NK-92 treated with Interleukin-12 subunit alpha and Interleukin-12 subunit beta, amount 100 ng/mL, for 24 hours (cell line): ENCODE data around the gene MRPL48.
"Not testable (repeated sequence)": the region's sequence is repeated elsewhere in the genome, so short reads cannot be mapped to it uniquely, and the experiment has no call there.

Source experiments
- DNase-seq: peaks from one replicate; lab custom pipeline; 2025; lab: John Stamatoyannopoulos, UW

The MRPL48 gene

DNA sequence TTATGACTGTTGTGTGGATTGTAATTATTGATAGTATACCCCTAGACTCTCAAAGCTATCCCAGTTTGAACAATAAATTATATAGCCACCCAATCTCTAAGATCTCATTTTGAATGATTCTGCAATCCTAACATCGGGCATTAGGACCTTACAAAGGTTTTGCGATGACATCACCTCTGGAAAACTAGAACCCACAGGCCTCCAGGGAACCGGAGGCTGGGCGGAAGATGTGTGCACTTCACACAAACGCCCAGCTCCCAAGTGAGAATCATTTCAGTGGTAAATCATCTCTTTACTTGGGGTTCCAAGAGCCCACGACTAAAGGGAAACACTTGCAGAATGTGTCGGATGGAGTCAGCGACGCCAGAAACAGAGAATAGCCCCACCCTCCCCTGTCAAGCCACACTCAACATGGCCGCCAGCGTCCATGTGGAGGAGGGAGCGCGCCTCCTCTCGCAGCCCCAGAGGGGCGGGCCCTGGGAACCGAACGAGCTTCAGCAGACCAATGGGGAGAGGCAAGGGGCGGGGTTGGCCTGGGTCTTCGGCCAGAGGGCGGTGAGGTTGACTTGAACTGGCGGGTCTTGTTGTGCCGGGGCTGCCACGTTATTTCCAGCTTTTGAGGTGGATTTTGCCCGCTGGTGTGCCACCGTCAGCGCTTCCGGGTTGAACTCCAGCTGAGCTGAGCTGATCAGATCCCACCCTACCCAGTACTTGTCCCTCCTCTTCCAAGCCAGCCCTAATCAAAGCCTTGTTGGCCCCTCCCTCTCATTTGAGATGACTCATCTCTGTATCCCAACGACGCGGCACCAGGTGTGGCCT is 8.4 kb upstream of the MRPL48 start:
- DNase-seq = peak; percentile 97

DNA sequence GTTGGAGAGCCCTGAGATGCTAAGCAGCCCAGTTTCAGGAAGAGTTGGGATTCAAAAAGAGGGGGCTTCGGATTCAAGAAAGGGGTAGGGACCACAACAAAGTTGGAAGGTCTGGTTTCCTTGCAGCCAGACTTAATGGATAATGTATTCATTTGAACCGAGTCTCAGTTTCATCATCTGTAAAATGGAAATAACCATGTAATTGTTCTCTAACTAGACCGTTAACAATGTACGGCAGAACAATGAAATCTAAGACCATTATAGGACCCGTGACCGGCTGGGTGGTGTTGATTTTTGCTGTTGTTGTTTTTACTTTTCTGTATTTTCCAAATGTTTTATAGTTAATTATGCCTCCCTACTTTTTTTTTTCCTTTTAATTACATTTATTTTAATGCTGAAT is 6.4 kb upstream of the MRPL48 start:
- no peak for DNase-seq

DNA sequence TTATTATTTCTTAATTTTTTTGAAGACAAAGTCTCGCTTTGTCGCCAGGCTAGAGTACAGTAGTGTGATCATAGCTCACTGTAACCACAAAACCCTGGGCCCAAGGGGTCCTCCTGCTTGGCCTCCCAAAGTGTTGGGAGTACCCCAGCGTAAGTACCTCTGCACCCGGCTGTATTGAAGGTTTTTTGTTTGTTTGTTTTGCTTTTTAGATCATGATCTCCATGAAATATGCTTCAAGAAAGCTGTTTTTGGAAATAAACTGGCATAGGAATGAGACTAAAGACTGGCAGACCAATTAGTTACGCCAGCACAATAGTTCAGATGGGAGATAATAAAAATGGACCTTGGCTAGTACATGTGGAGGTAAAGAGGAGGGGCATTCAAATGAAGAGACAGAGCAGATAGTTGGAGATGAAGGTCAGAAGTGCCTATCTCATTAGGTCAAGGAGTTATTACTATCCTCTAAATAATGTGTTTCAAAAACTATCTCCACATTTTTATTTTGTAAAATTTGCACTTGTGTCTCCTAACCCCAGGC is 4.1 kb upstream of the MRPL48 start:
- DNase-seq = no peak

DNA sequence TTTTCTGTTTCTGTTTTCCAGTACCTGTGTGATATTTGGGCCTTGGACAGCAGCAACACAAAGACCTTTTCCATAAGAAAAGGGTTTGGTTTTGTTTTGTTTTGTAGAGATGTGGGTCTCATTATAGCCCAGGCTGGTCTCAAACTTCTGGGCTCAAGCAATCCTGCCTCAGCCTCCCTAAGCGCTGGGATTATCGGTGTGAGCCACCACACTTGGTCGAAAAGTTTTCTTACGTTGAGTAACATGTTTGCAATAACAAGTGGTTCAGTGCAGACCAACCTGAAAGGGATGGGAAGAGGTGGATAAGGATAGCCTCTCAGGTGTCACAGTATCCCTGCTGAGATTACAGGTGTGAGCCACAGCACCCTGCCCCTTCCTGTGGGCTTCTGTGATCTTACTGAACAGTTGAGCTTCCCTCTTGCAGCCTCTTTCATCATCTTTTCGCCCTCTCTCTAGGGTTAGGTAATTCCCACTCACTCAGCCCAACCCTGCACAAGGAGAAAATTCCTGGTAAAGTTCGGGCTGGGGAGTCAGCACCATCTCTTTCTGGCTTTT is 3.5 kb upstream of the MRPL48 start:
- peak; percentile 25 for DNase-seq

DNA sequence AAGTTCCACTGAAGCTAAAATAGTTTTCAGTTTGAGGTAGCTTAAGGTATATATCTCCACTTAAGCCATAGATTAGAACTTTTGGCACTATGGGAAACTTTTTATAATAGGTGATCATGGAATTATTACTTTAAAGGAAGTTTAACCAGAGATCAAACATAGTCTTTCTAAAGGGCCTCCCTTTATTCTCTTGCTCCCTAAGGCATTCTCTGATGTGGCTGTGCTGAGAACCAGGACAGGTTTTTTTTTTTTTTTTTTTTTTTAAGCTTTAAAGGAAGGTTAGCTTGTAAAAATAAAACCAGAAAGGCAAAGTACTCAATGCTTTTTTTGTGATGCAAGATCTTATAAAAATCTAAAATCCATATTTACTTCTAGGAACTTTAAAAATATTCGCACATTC is 2.9 kb upstream of the MRPL48 start:
- no peak for DNase-seq

DNA sequence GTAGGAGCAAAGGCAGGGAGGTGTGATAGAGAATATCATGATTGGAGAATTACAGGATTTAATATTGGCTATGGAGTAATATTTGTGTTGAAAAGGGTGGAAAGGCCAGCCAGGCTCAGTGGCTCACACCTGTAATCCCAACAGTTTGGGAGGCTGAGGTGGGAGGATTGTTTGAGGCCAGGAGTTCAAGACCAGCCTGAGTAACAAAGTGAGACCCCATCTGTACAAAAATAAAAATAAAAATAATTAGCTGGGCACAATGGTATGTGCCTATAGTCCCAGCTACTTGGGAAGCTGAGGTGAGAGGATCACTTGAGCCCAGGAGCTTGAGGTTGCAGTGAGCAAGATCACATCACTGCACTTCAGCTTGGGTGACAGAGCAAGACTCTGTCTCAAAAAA is 2.2 kb upstream of the MRPL48 start:
- DNase-seq = not testable (repeated sequence)

DNA sequence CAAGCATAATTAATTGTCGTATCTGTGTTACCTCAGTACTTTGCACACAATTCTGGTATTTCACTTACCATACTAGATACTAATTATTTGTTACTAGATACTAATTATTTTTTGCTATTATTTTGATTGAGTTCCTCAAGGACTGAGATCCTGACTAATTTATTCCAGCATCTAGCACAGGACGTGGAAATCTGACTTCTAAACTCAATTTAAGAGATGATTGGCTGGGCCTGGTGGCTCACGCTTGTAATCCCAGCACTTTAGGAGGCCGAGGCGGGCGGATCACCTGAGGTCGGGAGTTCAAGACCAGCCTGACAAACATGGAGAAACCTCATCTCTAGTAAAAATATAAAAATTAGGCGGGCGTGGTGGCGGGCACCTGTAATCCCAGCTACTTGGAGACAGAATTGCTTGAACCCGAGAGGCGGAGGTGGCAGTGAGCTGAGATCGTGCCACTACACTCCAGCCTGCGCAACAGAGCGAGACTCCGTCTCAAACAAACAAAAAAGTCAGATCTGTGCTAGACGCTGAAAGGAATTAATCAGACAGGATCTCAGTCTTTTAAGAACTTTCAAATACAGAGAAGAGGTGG is 527 bp upstream of the MRPL48 start:
- no peak for DNase-seq

DNA sequence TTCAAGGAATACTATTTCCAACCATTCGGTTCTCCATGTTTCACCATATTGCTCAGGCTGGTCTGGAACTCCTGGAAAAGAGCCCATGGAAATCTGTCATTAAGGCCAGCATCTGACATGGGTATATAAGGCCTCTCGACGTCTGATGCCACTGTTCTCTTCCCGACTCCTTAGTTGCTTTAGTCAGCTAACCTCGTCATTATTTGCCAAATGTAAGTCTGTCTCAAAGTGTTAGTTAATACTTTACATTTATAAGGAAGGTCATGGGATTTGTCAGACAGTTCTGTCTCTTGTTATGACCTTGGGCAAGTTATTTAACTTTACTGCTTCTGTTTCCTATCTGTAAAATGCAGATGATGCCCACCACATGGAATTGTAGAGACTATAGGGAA is 1.6 kb downstream of the MRPL48 start:
- no peak for DNase-seq

DNA sequence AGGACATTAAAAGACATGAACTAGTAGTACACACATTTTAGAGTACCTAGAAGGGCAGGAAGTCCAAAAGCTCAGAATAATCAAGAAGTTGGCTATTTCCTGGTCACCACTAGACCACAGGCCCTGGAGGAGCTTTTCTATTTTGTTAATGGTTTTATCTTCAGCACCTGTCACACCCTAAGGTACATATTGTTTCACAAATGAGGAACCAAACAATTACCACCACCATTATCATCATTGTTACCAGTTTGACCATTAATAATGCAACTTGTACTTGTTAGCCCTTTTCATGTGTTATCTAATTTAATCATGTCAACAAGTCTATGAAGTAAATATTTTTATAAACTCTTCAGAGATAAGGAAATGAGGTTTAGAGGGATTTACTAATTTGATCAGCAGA is 4.9 kb downstream of the MRPL48 start:
- no peak for DNase-seq

DNA sequence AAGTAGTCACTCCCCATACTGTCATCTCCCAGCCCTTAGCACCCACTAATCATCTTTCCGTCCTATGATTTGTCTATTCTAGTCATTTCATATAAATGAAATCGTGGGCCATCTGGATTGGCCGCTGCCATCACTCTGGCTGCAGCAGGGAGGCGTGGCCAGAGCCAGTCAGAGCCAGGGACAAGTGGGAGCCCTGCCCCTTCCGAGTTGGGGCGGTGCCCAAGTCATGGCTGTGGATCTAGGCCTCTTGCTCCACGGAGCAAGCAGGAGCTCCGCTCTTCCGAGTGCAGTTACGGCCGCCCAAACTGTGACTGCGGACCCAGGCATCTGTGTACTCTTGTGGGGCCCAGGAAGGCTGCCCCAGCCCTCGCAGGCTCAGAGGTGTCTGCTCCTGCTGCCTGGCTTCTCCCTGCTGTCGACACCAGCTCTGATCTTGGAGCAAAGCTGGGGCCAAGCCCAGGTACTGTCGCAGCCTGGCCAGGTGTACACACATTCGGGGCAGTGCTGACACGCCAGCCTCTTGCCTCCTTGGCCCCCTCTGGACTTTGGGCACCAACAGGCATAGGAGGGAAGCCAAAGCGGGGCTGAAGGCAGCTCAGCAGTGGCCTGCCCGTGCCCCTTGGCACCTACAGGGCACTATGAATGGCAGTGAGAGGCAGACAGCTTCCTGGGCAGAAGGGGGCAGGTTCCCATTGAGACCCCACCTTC is 8.4 kb downstream of the MRPL48 start:
- no peak for DNase-seq

DNA sequence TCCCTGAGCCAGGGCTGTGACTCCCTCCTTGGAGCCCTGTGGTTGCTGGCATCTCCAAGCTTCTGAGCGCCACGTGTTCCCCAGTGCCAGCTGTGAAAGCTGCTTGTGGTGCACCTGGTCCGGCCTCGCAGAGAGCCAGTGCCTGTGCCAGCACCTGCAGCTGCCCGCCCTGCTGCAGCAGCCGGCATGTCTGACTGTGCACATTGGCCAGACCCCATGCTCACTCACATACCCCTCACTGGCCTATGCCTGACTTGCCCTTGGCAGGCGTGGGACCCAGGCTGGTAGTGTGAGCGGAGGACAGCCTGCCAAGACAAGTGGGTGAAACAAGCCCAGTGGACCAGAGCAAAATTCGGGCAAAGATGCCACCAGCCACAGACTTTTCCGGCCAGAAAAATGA is 9.8 kb downstream of the MRPL48 start:
- no peak for DNase-seq

DNA sequence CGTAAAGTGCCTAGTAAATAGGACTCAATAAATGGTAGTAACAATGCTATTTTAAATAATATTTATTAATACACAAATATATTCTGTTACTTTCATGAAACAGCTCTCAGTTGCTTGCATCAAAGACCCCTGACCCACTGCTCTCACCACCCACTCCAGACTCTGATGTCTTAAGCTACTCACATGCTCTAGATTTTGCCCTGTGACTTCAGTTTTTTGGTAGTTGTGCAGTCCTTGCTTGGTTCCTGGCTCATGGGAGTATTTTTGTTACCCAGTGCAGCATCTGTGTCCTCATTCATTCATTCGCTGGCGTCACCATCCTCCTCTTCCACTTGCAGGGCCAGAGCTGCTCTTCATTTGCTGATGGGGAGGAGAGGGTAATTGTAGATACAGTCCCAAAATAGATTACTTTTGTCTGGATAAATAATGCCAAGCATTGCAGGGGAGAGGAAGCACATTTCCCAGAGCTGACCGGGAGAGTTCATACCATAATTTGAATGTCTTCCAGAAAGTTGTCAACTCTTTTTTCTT is 12.7 kb downstream of the MRPL48 start:
- DNase-seq = no peak

DNA sequence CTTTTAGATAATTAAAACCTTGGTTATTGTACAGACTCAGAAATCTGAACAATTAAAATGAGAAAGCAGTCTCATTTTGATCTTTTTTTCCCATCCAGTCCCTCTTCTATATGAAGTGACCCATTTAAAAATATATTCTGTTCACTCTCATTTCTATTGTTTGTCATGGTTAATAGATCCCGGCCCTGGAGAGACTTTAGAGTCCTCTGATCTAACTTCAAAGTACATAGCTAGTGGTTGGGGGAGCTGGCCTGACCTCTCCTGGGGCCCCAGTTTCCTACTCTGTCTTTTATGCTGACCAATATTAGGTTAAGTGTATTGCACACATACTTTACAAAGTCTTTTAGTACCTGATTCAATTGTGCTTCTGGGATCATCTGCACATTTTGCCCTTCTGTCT is 13.5 kb downstream of the MRPL48 start:
- DNase-seq = no peak

DNA sequence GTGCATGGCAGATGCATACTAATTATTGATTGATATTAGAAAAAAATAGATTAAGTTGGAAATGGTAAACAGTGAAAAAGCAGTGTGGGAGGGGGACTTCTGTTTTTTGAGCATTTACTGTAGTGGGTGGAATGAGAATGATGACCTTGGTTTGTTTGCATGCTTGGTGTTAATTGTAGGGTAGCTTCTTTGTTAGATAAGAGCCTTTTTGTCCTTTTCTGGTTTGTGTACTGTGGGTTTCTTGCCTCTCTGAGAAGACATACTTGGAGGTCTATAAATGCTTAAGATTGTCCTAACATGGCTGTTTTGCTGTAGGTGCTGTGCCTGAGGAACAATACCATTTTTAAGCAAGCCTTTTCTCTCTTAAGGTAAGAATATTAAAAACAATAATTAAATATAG is 17.0 kb downstream of the MRPL48 start:
- no peak for DNase-seq

DNA sequence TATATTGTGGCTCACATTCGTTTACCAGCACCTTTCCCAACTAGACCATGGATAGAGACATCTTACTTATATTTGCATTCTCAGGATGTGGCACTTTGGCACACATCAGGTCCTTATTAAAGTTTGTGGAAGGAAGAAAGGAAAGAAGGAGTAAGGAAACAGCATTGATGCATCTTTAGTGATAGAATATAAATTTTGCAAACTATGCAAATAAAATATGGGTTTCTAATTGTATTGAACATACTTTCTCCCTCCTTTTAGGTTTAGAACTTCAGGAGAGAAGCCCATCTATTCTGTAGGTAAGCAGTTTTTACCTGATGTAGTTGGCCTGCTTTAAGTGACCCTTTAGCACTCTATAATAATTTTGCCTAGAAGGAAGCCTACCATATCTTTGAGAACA is 20.4 kb downstream of the MRPL48 start:
- DNase-seq = no peak

DNA sequence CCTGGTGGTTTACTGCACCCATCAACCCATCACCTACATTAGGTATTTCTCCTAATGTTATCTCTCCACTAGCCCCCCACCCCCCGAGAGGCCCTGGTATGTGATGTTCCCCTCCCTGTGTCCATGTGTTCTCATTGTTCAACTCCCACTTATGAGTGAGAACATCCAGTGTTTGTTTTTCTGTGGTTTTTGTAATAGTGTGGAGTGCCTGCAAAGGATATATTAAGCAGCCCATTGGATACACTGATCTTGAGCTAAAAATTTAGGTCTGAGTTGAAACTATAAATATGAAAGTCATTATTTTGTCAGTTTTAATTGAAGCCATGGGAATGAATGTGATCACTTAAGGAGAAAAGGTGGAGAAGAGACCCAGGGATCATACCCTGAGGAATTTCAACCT is 23.0 kb downstream of the MRPL48 start:
- no peak for DNase-seq

DNA sequence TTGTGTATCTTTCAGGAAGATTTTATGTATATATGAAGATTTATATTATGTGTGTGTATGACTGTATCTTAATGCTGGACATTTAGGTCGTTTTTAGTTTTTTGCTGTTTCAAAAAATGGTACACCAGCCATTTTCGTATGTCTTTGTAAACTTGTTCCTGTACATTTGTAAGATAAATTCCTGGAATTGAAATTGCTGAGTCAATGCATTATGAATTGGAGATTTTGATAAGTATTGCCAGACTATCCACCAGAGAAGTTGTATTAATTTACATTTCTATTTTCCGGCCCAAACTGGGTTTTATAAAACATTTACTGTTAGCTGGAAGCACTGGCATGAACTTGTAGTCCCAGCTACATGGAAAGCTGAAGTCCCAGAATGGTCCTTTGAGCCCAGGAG is 24.6 kb downstream of the MRPL48 start:
- DNase-seq = no peak

DNA sequence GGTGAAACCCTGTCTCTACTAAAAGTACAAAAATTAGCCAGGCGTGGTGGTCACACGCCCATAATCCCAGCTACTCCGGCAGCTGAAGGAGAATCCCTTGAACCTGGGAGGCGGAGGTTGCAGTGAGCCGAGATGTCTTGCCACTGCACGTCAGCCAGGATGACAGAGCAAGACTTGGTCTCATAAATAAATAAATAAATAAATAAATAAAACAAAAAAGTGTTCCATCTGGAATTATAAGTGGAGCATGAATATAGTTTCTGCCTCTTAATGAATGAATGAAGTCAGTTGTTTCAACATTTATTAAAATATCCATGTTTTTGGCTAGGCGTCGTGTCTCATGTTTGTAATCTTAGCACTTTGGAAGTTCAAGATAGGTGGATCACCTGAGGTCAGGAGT is 27.1 kb downstream of the MRPL48 start:
- DNase-seq = no peak

DNA sequence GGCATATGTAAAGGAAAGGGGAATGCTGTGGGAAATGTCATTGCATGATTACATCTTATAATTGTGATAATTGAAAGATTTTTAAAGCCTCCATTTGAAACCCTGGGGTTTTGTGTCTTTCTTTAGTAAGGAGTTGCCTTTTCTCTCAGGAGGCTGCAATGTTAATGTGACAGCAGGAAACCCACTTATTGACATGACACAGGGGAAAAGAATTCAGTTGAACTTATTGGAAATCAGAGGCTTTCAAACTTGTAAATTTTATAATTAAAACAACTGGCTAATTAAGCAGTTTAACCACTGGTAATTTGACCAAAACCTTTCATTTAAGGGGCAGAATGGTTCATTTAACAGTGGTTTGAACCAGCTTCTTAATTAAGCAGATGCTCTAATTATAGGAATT is 31.2 kb downstream of the MRPL48 start:
- no peak for DNase-seq

DNA sequence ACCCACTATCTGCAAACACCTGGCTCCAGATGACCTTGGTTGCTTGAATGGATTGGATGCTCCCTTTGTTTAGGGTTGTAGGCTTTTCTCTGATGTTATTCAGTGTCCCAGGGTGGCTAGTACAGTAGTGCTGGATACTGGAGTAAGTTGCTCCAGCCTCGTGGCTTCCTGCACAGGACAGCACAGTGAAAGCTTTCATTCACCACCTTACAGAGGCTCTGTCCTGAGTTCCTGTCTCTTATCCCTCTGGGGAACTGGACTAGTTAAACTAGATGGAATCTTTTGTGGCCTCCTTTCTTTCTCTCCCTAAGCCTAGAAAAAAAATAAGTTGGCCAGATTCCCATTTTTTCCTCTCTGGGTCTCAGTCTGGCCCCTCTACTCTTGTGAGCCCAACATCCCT is 42.6 kb downstream of the MRPL48 start:
- DNase-seq = no peak

DNA sequence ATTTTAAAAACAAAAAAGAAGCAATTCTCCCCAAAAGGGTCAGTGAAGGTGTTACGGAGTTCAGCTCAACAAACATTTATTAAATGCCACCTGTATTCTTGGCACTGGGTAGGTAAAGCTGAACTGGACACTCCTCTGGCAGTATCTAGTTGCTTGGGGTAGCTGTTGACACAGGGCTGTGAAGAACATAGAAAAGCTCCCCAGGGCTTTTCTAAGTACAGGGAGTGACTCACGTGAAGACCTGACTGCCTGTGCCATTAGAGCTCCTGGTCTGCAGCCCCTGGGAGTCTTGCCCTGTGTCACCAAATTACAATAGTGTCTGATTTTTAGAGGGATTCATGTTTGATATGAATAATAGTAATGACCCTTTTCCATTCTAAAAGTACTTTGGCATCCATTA is 45.4 kb downstream of the MRPL48 start:
- DNase-seq = no peak

DNA sequence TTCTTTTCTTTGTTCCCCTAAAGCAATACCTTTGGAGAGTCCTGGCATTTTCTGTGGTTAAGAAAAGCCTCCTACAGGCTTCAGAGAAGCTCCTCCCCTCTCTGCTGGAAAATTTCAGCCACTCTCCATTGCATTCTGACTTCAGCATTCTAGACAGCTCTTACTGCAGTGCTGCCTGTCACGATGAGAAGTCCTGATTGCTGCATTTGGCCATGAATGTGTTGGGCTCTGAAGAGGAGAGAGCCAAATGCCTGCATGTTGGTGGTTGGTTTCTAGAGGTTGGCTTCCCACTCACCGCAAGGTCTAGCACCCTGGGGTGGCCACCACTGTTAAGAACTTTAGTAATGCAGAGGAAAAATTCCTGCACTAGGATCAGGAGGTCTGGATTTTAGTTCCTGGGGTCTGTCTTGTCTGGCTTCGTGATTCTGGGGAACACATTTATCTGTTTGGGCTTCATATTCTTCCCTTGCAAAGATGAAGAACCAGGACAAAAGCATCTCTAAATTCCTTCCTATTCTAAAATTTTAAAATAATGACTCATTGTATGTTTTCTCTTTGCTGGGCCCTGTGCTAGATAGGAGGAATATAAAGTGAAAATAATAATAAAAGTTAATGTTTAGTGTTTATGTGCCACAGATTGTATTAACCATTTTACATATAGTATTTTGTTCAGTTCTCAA is 50.9 kb downstream of the MRPL48 start:
- no peak for DNase-seq
